ENCODE measurements around the gene UBAP2.

DNA sequence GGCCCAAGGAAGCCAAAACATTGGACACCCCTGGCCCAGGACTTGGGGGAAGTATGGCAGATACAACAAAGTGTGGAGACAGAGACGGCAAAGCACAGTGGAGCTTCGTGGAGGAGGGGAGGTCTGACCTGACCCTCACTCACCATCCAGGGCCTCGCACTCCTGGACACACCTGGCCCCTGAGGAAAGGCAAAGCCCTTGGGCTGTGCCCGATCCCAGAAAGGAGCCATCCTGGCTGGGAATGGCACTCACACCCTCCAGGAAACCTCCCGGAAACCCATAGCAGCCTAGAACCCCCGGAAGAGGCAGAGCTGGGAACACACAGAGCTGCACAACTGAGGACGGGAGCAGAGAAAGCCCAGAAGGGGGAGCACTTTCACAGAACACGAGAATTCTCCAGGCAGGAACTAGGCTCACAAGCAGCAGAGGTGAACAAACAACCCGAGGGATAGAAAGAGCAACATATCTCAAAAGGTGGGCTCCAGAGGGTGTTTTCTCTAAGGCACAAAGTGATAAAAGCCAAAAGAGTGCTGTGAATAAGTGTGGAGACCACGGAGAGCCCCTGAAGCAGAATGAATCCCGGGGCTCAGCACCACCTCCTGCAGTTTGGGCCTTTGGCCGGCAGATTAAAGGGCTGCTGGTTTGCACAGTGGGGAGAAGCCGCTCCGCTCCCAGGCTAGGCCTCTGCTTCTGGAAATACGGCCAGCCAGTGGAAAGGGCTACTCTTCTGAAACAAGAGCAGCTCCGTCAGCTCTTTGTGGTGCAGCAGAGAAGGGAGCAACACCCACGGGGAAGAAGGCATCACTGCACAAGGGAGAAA lies 123.5 kb downstream of the UBAP2 start:
- TF ChIP-seq, protein P1, sequence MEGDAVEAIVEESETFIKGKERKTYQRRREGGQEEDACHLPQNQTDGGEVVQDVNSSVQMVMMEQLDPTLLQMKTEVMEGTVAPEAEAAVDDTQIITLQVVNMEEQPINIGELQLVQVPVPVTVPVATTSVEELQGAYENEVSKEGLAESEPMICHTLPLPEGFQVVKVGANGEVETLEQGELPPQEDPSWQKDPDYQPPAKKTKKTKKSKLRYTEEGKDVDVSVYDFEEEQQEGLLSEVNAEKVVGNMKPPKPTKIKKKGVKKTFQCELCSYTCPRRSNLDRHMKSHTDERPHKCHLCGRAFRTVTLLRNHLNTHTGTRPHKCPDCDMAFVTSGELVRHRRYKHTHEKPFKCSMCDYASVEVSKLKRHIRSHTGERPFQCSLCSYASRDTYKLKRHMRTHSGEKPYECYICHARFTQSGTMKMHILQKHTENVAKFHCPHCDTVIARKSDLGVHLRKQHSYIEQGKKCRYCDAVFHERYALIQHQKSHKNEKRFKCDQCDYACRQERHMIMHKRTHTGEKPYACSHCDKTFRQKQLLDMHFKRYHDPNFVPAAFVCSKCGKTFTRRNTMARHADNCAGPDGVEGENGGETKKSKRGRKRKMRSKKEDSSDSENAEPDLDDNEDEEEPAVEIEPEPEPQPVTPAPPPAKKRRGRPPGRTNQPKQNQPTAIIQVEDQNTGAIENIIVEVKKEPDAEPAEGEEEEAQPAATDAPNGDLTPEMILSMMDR (IDR thresholded peaks at IDR 0.05), result peak; percentile 18
- TF ChIP-seq EZH2 (IDR thresholded peaks at IDR 0.05; ENCODE audit: borderline replicate concordance, insufficient read depth, low read depth, low read length, poor library complexity, severe bottlenecking), result no peak
